ENCODE measurements around the gene SFXN3. TPM values are rescaled to one million over a fixed set of nuclear protein-coding genes. Genes with fewer than 3 reads are reported as not detected.

Gene SFXN3
- total and polyA plus RNA-seq, 2 donors from 2014 or later, result 23.3 to 51.6 TPM

DNA sequence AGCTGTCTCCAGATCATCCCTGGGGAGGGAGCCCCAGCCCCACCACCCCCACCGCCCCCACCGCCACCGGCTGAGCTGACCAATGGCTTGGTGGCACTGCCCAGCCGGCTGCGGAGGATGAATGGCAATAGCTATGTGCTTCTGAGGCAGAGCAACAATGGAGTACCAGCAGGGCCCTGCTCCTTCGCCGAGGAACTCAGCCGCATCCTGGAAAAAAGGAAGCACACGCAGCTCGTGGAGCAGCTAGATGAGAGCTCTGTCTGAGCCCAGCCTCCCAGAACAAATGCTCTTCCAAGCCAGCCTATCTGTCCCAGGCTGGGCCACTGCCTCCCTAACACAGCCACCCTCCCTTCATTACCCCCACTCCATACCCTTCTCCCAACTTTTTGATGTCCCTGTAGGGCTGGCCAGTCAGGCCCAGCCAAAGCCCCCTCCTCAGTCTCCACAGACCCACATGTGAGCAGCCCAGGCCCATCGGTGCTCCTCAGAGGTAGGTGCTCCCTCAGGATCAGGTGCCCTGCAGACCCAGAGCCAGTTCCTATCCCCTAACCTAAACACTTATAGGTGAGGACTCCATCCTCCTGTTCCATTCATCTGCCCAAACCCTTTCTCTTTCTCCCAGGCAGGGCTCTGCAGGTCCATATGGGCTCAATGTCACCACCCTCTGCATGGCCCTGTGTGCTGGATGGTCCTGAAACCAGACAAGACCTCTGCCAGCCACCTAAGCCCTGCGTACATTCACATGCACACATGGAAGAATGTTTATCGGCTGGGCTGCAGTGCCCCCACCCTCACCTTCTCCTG lies 47.0 kb upstream of the SFXN3 start:
- intact Hi-C loops (cut with DNase I), result no loop called here

DNA sequence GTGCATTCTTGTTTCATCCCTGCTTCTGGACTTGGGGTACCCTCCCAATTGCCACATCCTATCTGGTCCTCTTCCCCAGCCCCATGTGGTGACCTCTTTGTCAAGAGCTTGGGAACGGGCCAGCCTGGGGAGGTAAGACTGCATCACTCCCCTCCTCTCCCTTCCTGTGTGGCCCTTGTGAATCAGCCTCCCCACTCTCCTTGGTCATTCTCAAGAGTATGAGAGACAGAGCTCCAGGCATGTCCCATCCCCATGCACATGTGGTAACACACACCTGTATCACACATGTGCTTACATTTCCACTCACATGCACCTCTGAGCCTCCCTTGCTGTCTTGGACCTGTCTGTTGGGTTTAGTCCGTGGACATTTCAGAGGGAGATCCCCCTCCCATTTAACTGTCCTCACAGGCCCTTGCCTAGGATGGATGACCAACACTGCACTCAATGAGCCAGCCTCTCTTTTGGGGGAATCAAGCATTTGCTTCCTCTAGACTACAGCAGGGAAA lies 46.3 kb upstream of the SFXN3 start:
- Histone ChIP-seq H3K36me3 (ENCODE audit: control insufficient read depth in 2 of 3, insufficient read depth in 3 of 3, low read length in 3 of 3) (peaks cover 3 to 26% (median 9%) of the 10 kb centered on the region in 3 donors), H3K4me1 (ENCODE audit: control insufficient read depth in 2 of 3, insufficient read depth in 2 of 3, low read depth in 1 of 3, low read length in 3 of 3) (peaks cover 4 to 21% (median 20%) of the 10 kb centered on the region in 3 donors), H3K27ac (ENCODE audit: low read depth in 2 of 2, low read length in 2 of 2) (no peak overlapping the region), H3K27me3 (ENCODE audit: control insufficient read depth, insufficient read depth, low read length) (no peaks in the 10 kb centered on the region), H3K9ac (ENCODE audit: low read length in 3 of 3) (no peak overlapping the region), H3K4me3 (ENCODE audit: low read length in 3 of 3) (no peak overlapping the region), H3K9me3 (ENCODE audit: control insufficient read depth in 2 of 3, insufficient read depth in 1 of 3, low read length in 3 of 3) (no peaks in the 10 kb centered on the region)
- FAIRE-seq (no peak), DNase-seq (peak in 1 of 5 donors; percentile 31)
- intact Hi-C loops (cut with DNase I), result no loop called here
- TF ChIP-seq, protein P1, sequence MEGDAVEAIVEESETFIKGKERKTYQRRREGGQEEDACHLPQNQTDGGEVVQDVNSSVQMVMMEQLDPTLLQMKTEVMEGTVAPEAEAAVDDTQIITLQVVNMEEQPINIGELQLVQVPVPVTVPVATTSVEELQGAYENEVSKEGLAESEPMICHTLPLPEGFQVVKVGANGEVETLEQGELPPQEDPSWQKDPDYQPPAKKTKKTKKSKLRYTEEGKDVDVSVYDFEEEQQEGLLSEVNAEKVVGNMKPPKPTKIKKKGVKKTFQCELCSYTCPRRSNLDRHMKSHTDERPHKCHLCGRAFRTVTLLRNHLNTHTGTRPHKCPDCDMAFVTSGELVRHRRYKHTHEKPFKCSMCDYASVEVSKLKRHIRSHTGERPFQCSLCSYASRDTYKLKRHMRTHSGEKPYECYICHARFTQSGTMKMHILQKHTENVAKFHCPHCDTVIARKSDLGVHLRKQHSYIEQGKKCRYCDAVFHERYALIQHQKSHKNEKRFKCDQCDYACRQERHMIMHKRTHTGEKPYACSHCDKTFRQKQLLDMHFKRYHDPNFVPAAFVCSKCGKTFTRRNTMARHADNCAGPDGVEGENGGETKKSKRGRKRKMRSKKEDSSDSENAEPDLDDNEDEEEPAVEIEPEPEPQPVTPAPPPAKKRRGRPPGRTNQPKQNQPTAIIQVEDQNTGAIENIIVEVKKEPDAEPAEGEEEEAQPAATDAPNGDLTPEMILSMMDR (IDR thresholded peaks at IDR 0.05; ENCODE audit: borderline replicate concordance, extremely low read depth, insufficient read depth), result no peak

More for the DNA sequence above, 47.0 kb upstream of the SFXN3 start:
- TF ChIP-seq, protein P1 (IDR thresholded peaks at IDR 0.05; ENCODE audit: borderline replicate concordance, extremely low read depth, insufficient read depth), result no peak
- no peak overlapping the region for H3K9ac ChIP-seq (ENCODE audit: low read length in 3 of 3)
- peaks cover 4 to 21% (median 20%) of the 10 kb centered on the region in 3 donors for H3K4me1 ChIP-seq (ENCODE audit: control insufficient read depth in 2 of 3, insufficient read depth in 2 of 3, low read depth in 1 of 3, low read length in 3 of 3)
- no peaks in the 10 kb centered on the region for H3K9me3 ChIP-seq (ENCODE audit: control insufficient read depth in 2 of 3, insufficient read depth in 1 of 3, low read length in 3 of 3)
- peaks cover 3 to 28% (median 11%) of the 10 kb centered on the region in 3 donors for H3K36me3 ChIP-seq (ENCODE audit: control insufficient read depth in 2 of 3, insufficient read depth in 3 of 3, low read length in 3 of 3)
- FAIRE-seq (no peak), DNase-seq (peak in 3 of 5 donors; percentile 6 to 54 (median 22))
- H3K27ac ChIP-seq (ENCODE audit: low read depth in 2 of 2, low read length in 2 of 2), result no peak overlapping the region
- H3K4me3 ChIP-seq (ENCODE audit: low read length in 3 of 3), result no peak overlapping the region
- no peaks in the 10 kb centered on the region for H3K27me3 ChIP-seq (ENCODE audit: control insufficient read depth, insufficient read depth, low read length)

DNA sequence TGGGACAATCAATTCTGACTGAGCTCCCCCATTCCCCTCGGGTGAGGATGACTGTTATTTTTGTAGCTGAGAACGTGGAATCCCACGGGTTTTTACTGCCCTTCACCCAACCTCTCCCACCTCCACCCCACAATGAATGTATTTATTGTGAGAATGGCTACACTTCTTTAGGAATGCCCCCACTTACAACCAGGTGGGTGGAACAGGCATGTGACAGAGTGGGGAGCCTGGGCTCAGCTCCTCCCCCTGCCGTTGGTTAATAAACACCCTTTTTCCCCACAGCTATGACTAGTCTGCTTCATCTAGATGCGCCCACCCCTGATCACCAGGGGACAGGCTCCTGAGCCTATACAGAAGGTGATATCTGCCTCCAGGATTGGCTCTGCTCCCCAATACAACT lies 45.7 kb upstream of the SFXN3 start:
- TF ChIP-seq, protein P1 (IDR thresholded peaks at IDR 0.05; ENCODE audit: borderline replicate concordance, extremely low read depth, insufficient read depth), result no peak
- no peak for FAIRE-seq
- no peak overlapping the region for H3K27ac ChIP-seq (ENCODE audit: low read depth in 2 of 2, low read length in 2 of 2)
- H3K4me3 ChIP-seq (ENCODE audit: low read length in 3 of 3), result no peak overlapping the region
- peaks cover 3 to 21% (median 9%) of the 10 kb centered on the region in 3 donors for H3K36me3 ChIP-seq (ENCODE audit: control insufficient read depth in 2 of 3, insufficient read depth in 3 of 3, low read length in 3 of 3)
- H3K9me3 ChIP-seq (ENCODE audit: control insufficient read depth in 2 of 3, insufficient read depth in 1 of 3, low read length in 3 of 3), result no peaks in the 10 kb centered on the region
- intact Hi-C loops (cut with DNase I), result no loop called here
- DNase-seq, result peak in 1 of 5 donors; percentile 22
- peaks cover 4 to 21% (median 20%) of the 10 kb centered on the region in 3 donors for H3K4me1 ChIP-seq (ENCODE audit: control insufficient read depth in 2 of 3, insufficient read depth in 2 of 3, low read depth in 1 of 3, low read length in 3 of 3)
- no peaks in the 10 kb centered on the region for H3K27me3 ChIP-seq (ENCODE audit: control insufficient read depth, insufficient read depth, low read length)
- no peak overlapping the region for H3K9ac ChIP-seq (ENCODE audit: low read length in 3 of 3)

Data from kidney (tissue), 14 donors.